WERI-Rb-1 (cell line): ENCODE data around the gene GTF3C1.

Experiments used
- DNase-seq: peaks from one replicate; pipeline ENCODE4 v3.0.0-alpha.2; 2020
- H3K27ac ChIP-seq: fragments of 250-450 bp; sonication (Bioruptor Pico); 2 replicates; pipeline ENCODE4 v1.5.1; 2020; ENCODE audit warnings: mild to moderate bottlenecking, moderate library complexity
- H3K27me3 ChIP-seq: fragments of 250-450 bp; sonication (Bioruptor Pico); 2 replicates; pipeline ENCODE4 v1.5.1; 2021; ENCODE audit warnings: mild to moderate bottlenecking, low read depth, moderate library complexity; ENCODE audit not compliant: insufficient read depth, severe bottlenecking
- H3K36me3 ChIP-seq: fragments of 250-450 bp; sonication (Bioruptor Pico); 2 replicates; pipeline ENCODE4 v1.5.1; 2020; ENCODE audit warnings: mild to moderate bottlenecking, moderate library complexity
- H3K4me3 ChIP-seq: 2 replicates; pipeline ENCODE4 v1.5.1; 2011; ENCODE audit warnings: low read depth, mild to moderate bottlenecking, control low read depth, low read length
- H3K9me3 ChIP-seq: fragments of 250-450 bp; sonication (Bioruptor Pico); 2 replicates; pipeline ENCODE4 v1.5.1; 2021; ENCODE audit warnings: mild to moderate bottlenecking, moderate library complexity; ENCODE audit not compliant: severe bottlenecking
- CTCF ChIP-seq: IDR thresholded peaks from 2 replicates; pipeline ENCODE4 v1.5.1; 2011; ENCODE audit warnings: low read depth, mild to moderate bottlenecking, control low read depth, inconsistent platforms, low read length

Gene GTF3C1

GRCh38 chr16:27455700-27456099 is 94.0 kb downstream of the GTF3C1 start:
- Histone ChIP-seq H3K9me3 (no peaks in the 10 kb centered on the region), H3K27me3 (no peaks in the 10 kb centered on the region), H3K27ac (no peak overlapping the region), H3K36me3 (peaks cover 13% of the 10 kb centered on the region), H3K4me3 (no peak overlapping the region)
- TF ChIP-seq CTCF = no peak
- DNase-seq = no peak

GRCh38 chr16:27453494-27453825 is 96.3 kb downstream of the GTF3C1 start:
- Histone ChIP-seq H3K4me3 (no peak overlapping the region), H3K36me3 (no peaks in the 10 kb centered on the region; the same call in 1 of the 2 replicates), H3K27me3 (no peaks in the 10 kb centered on the region), H3K9me3 (no peaks in the 10 kb centered on the region), H3K27ac (no peak overlapping the region)
- DNase-seq = no peak
- no peak for TF ChIP-seq CTCF

GRCh38 chr16:27452569-27453493 is 96.9 kb downstream of the GTF3C1 start:
- Histone ChIP-seq H3K27me3 (no peaks in the 10 kb centered on the region), H3K27ac (no peak overlapping the region), H3K36me3 (no peaks in the 10 kb centered on the region; the same call in 1 of the 2 replicates), H3K9me3 (no peaks in the 10 kb centered on the region), H3K4me3 (no peak overlapping the region)
- no peak for DNase-seq
- no peak for TF ChIP-seq CTCF

- H3K36me3 ChIP-seq = no peaks in the 10 kb centered on the region
- no peaks in the 10 kb centered on the region for H3K9me3 ChIP-seq
- no peak for TF ChIP-seq CTCF
- no peak for DNase-seq
- no peaks in the 10 kb centered on the region for H3K27me3 ChIP-seq
- no peak overlapping the region for H3K4me3 ChIP-seq
- no peak overlapping the region for H3K27ac ChIP-seq
These were observed 99.5 kb downstream of the GTF3C1 start for GRCh38 chr16:27450196-27450549.

- Histone ChIP-seq H3K27ac (no peak overlapping the region), H3K36me3 (no peaks in the 10 kb centered on the region), H3K9me3 (peaks cover 3% of the 10 kb centered on the region), H3K27me3 (no peaks in the 10 kb centered on the region), H3K4me3 (no peak overlapping the region)
- no peak for DNase-seq
- TF ChIP-seq CTCF = no peak
These were observed 100.1 kb downstream of the GTF3C1 start for GRCh38 chr16:27449434-27450195.
